Measurements from ENCODE around the gene RCBTB1.

- TF ChIP-seq CTCF (optimal IDR thresholded peaks at IDR 0.05 in 1 of 3, IDR thresholded peaks at IDR 0.05 in 1 of 3, conservative IDR thresholded peaks at IDR 0.05 in 1 of 3; ENCODE audit: extremely low read depth in 1 of 3, insufficient read depth in 2 of 3, low read length in 3 of 3): no peak
- TF ChIP-seq EZH2 (IDR thresholded peaks at IDR 0.05; ENCODE audit: low read length): no peak
These were observed 44.6 kb upstream of the RCBTB1 start for GRCh38 chr13:49629947-49630346.

Data from keratinocyte (primary cell).